ENCODE results near the gene LAPTM4A. TPM values are rescaled to one million over a fixed set of nuclear protein-coding genes. Genes with fewer than 3 reads are reported as not detected.
"Not testable (repeated sequence)": the region's sequence is repeated elsewhere in the genome, so short reads cannot be mapped to it uniquely, and the experiment has no call there.

LAPTM4A gene
- total and polyA plus RNA-seq, 2 of the 4 experiments (the other 2 are of a cell fraction), result 97.7 to 401 TPM

- dilution Hi-C loops (cut with HindIII; ENCODE audit: low sequenced_read_pairs, unreplicated experiment); H3K27me3 ChIP-seq (ENCODE audit: control insufficient read depth, insufficient read depth, low read length); H3K4me3 ChIP-seq (ENCODE audit: insufficient read depth, low read depth, low read length); H4K91ac ChIP-seq (ENCODE audit: insufficient read depth, low read depth, low read length); H2AFZ ChIP-seq (replicated peaks; ENCODE audit: low read length, poor library complexity); H2AK9ac ChIP-seq (replicated peaks; ENCODE audit: low read depth, low read length, poor library complexity); H2BK15ac ChIP-seq (ENCODE audit: low read depth, low read length); H3K9me3 ChIP-seq (ENCODE audit: control insufficient read depth, insufficient read depth, low read length); H3K4me2 ChIP-seq (ENCODE audit: low read depth, low read length); H4K5ac ChIP-seq (ENCODE audit: low read depth, low read length); H3K9me1 ChIP-seq (ENCODE audit: insufficient read depth, low read length); in situ Hi-C loops (cut with MboI; ENCODE audit: low sequenced_read_pairs); H3K36me3 ChIP-seq (ENCODE audit: control insufficient read depth, insufficient read depth, low read length); H2BK5ac ChIP-seq (ENCODE audit: low read depth, low read length, poor library complexity, severe bottlenecking); H3K14ac ChIP-seq (replicated peaks; ENCODE audit: low read depth, low read length); H3K18ac ChIP-seq (ENCODE audit: low read depth, low read length); H3K27ac ChIP-seq (ENCODE audit: insufficient read depth, low read length); H4K8ac ChIP-seq (ENCODE audit: low read depth in 2 of 2, low read length in 2 of 2); H2BK120ac ChIP-seq (ENCODE audit: low read depth, low read length); H3K9ac ChIP-seq (ENCODE audit: low read depth, low read length); H3K23ac ChIP-seq (ENCODE audit: low read depth, low read length); H3K4ac ChIP-seq (ENCODE audit: low read depth, low read length); DNase-seq; H3K56ac ChIP-seq (ENCODE audit: extremely low read depth, insufficient read depth, low read length); ATAC-seq (ENCODE audit: low read depth); CTCF ChIA-PET; POLR2A ChIA-PET (ENCODE audit: unreplicated experiment); BruUV-seq (replicated peaks); H2AK5ac ChIP-seq (ENCODE audit: low read depth, low read length); H3K4me1 ChIP-seq (ENCODE audit: control insufficient read depth, insufficient read depth, low read length); H2BK20ac ChIP-seq (ENCODE audit: low read depth, low read length): not testable (repeated sequence)
- WGBS, 2 experiments (ENCODE audit: extremely low coverage in 2 of 2, insufficient read length in 1 of 2), result no CpG with 5 or more reads among the region's 4 CpGs
- Histone ChIP-seq H4K20me1 (ENCODE audit: insufficient read depth, low read length) (peaks cover 93% of the 10 kb centered on the region), H3K79me1 (ENCODE audit: low read depth in 1 of 2, low read length in 2 of 2) (peaks cover 5 to 73% of the 10 kb centered on the region in 2 experiments; a peak in 2 of 4 replicates)
- intact Hi-C loops (cut with micrococcal nuclease), result loop anchor here (5.0 kb wide), 1 partner anchor 89 kb away; no protein-coding TSS in a partner anchor
Measured at GRCh38 chr2:20045712-20046292, 5.6 kb downstream of the LAPTM4A start.
